ENCODE data around the gene CEACAM19. TPM values are rescaled to one million over a fixed set of nuclear protein-coding genes. Genes with fewer than 3 reads are reported as not detected.

Gene CEACAM19
- total and polyA plus RNA-seq, 2 donors (not counting 1 experiment from before 2014, with no cell fraction given) = 7.8 to 9.9 TPM

GRCh38 chr19:44697670-44698034 is 26.4 kb downstream of the CEACAM19 start:
- Histone ChIP-seq H3K27me3 (ENCODE audit: control insufficient read depth, insufficient read depth, low read length) (no peaks in the 10 kb centered on the region), H3K4me1 (ENCODE audit: control insufficient read depth, extremely low read depth, insufficient read depth, low read length) (no peaks in the 10 kb centered on the region), H3K79me2 (ENCODE audit: control insufficient read depth, insufficient read depth, low read length) (no peaks in the 10 kb centered on the region), H3K9ac (ENCODE audit: insufficient read depth, low read length) (no peak overlapping the region), H3K4me3 (replicated peaks in 1 of 4; ENCODE audit: control extremely low read depth in 1 of 4, insufficient read depth in 1 of 4, low read depth in 3 of 4, low read length in 4 of 4) (no peak overlapping the region), H4K20me1 (ENCODE audit: control insufficient read depth, extremely low read depth, insufficient read depth, low read length) (no peaks in the 10 kb centered on the region), H3K36me3 (ENCODE audit: control insufficient read depth, insufficient read depth, low read length) (no peaks in the 10 kb centered on the region), H3K27ac (ENCODE audit: insufficient read depth, low read length) (no peak overlapping the region), H3K4me2 (ENCODE audit: extremely low read depth, insufficient read depth, low read length) (no peak overlapping the region), H3K9me3 (ENCODE audit: control insufficient read depth, insufficient read depth, low read depth, low read length) (no peaks in the 10 kb centered on the region), H2AFZ (ENCODE audit: low read length) (no peak overlapping the region)
- no peak for DNase-seq (ENCODE audit: low read depth in 2 of 2)
- TF ChIP-seq CTCF (conservative IDR thresholded peaks at IDR 0.05 in 1 of 2, IDR thresholded peaks at IDR 0.05 in 1 of 2; ENCODE audit: low read depth in 1 of 2, low read length in 2 of 2) (no peak), EZH2 (IDR thresholded peaks at IDR 0.05; ENCODE audit: low read length, missing control alignments) (no peak)

- TF ChIP-seq CTCF (conservative IDR thresholded peaks at IDR 0.05 in 1 of 2, IDR thresholded peaks at IDR 0.05 in 1 of 2; ENCODE audit: low read depth in 1 of 2, low read length in 2 of 2) (no peak), EZH2 (IDR thresholded peaks at IDR 0.05; ENCODE audit: low read length, missing control alignments) (no peak)
- Histone ChIP-seq H3K27me3 (ENCODE audit: control insufficient read depth, insufficient read depth, low read length) (no peaks in the 10 kb centered on the region), H3K4me3 (replicated peaks in 1 of 4; ENCODE audit: control extremely low read depth in 1 of 4, insufficient read depth in 1 of 4, low read depth in 3 of 4, low read length in 4 of 4) (no peak within 1 kb of the TSS), H2AFZ (ENCODE audit: low read length) (no peak within 1 kb of the TSS), H3K4me2 (ENCODE audit: extremely low read depth, insufficient read depth, low read length) (no peak within 1 kb of the TSS), H3K9me3 (ENCODE audit: control insufficient read depth, insufficient read depth, low read depth, low read length) (no peaks in the 10 kb centered on the region), H3K9ac (ENCODE audit: insufficient read depth, low read length) (no peak within 1 kb of the TSS), H3K27ac (ENCODE audit: insufficient read depth, low read length) (no peak within 1 kb of the TSS), H3K79me2 (ENCODE audit: control insufficient read depth, insufficient read depth, low read length) (no peaks in the 10 kb centered on the region), H3K36me3 (ENCODE audit: control insufficient read depth, insufficient read depth, low read length) (no peaks in the 10 kb centered on the region), H3K4me1 (ENCODE audit: control insufficient read depth, extremely low read depth, insufficient read depth, low read length) (no peaks in the 10 kb centered on the region), H4K20me1 (ENCODE audit: control insufficient read depth, extremely low read depth, insufficient read depth, low read length) (no peaks in the 10 kb centered on the region)
- DNase-seq (ENCODE audit: low read depth in 2 of 2) = no peak
These were observed 27.4 kb downstream of the CEACAM19 start, which contains the start of gene CEACAM16 for GRCh38 chr19:44698492-44699201. Gene CEACAM16, plus strand, starts transcription at chr19:44699151. Its CDS starts 2,306 bp downstream, at chr19:44701457.

- no peak overlapping the region for H3K9ac ChIP-seq (ENCODE audit: insufficient read depth, low read length)
- no peak for TF ChIP-seq CTCF (conservative IDR thresholded peaks at IDR 0.05 in 1 of 2, IDR thresholded peaks at IDR 0.05 in 1 of 2; ENCODE audit: low read depth in 1 of 2, low read length in 2 of 2)
- TF ChIP-seq EZH2 (IDR thresholded peaks at IDR 0.05; ENCODE audit: low read length, missing control alignments) = no peak
- H3K27me3 ChIP-seq (ENCODE audit: control insufficient read depth, insufficient read depth, low read length) = no peaks in the 10 kb centered on the region
- no peaks in the 10 kb centered on the region for H3K79me2 ChIP-seq (ENCODE audit: control insufficient read depth, insufficient read depth, low read length)
- H3K4me2 ChIP-seq (ENCODE audit: extremely low read depth, insufficient read depth, low read length) = no peak overlapping the region
- H2AFZ ChIP-seq (ENCODE audit: low read length) = no peak overlapping the region
- DNase-seq (ENCODE audit: low read depth in 2 of 2) = no peak
- H4K20me1 ChIP-seq (ENCODE audit: control insufficient read depth, extremely low read depth, insufficient read depth, low read length) = no peaks in the 10 kb centered on the region
- H3K9me3 ChIP-seq (ENCODE audit: control insufficient read depth, insufficient read depth, low read depth, low read length) = no peaks in the 10 kb centered on the region
- H3K4me1 ChIP-seq (ENCODE audit: control insufficient read depth, extremely low read depth, insufficient read depth, low read length) = no peaks in the 10 kb centered on the region
- H3K27ac ChIP-seq (ENCODE audit: insufficient read depth, low read length) = no peak overlapping the region
- no peak overlapping the region for H3K4me3 ChIP-seq (replicated peaks in 1 of 4; ENCODE audit: control extremely low read depth in 1 of 4, insufficient read depth in 1 of 4, low read depth in 3 of 4, low read length in 4 of 4)
- H3K36me3 ChIP-seq (ENCODE audit: control insufficient read depth, insufficient read depth, low read length) = no peaks in the 10 kb centered on the region
These were observed 29.3 kb downstream of the CEACAM19 start for GRCh38 chr19:44700547-44700946.
